Fibroblast of lung (primary cell): ENCODE measurements around the gene MRTFA.

Experiments used
- CTCF ChIP-seq, 2 donors: IDR thresholded peaks in 1 of 2; conservative IDR thresholded peaks in 1 of 2; 1 replicate in 1 of 2; 2 replicates in 1 of 2; pipeline ENCODE4 v1.5.1; 2011 to 2012; ENCODE audit warnings: low read length in 2 of 2, control low read depth in 1 of 2, inconsistent platforms in 1 of 2, low read depth in 1 of 2, mild to moderate bottlenecking in 1 of 2
- EZH2 ChIP-seq: IDR thresholded peaks from 2 replicates; pipeline ENCODE4 v1.5.1; 2012; ENCODE audit warnings: low read length, control low read depth, mild to moderate bottlenecking; ENCODE audit errors: missing control alignments

GRCh38 chr22:40412441-40412840 is 224.1 kb downstream of the MRTFA start:
- TF ChIP-seq EZH2 (no peak), CTCF (conservative IDR thresholded peaks at IDR 0.05 in 1 of 2, IDR thresholded peaks at IDR 0.05 in 1 of 2; ENCODE audit: low read depth in 1 of 2, low read length in 2 of 2) (no peak)
